T-helper 2 cell treated with Interferon-gamma antibody and Interleukin-4, amounts not matched to agents 5 μg/mL and 100 μg/mL, for 36 hours (primary cell): ENCODE measurements around the gene DACT2.

ENCODE experiments used
- DNase-seq: peaks from one replicate; pipeline ENCODE4 v3.0.0; 2021; ENCODE audit warnings: low spot score
- H3K27ac Mint-ChIP-seq: one replicate; pipeline ENCODE4 v1.8.0; 2021; ENCODE audit warnings: mild to moderate bottlenecking, mixed read lengths
- H3K27me3 Mint-ChIP-seq: one replicate; pipeline ENCODE4 v1.8.0; 2021; ENCODE audit warnings: low read depth, mixed read lengths
- H3K36me3 Mint-ChIP-seq: one replicate; pipeline ENCODE4 v1.8.0; 2021; ENCODE audit warnings: low read depth, mixed read lengths
- H3K4me1 Mint-ChIP-seq: one replicate; pipeline ENCODE4 v1.8.0; 2021; ENCODE audit warnings: low read depth, mixed read lengths
- H3K4me3 Mint-ChIP-seq: one replicate; pipeline ENCODE4 v1.8.0; 2022; ENCODE audit warnings: mild to moderate bottlenecking, moderate library complexity, mixed read lengths
- H3K9me3 Mint-ChIP-seq: one replicate; pipeline ENCODE4 v1.8.0; 2021; ENCODE audit warnings: mixed read lengths

The DACT2 gene, protein sequence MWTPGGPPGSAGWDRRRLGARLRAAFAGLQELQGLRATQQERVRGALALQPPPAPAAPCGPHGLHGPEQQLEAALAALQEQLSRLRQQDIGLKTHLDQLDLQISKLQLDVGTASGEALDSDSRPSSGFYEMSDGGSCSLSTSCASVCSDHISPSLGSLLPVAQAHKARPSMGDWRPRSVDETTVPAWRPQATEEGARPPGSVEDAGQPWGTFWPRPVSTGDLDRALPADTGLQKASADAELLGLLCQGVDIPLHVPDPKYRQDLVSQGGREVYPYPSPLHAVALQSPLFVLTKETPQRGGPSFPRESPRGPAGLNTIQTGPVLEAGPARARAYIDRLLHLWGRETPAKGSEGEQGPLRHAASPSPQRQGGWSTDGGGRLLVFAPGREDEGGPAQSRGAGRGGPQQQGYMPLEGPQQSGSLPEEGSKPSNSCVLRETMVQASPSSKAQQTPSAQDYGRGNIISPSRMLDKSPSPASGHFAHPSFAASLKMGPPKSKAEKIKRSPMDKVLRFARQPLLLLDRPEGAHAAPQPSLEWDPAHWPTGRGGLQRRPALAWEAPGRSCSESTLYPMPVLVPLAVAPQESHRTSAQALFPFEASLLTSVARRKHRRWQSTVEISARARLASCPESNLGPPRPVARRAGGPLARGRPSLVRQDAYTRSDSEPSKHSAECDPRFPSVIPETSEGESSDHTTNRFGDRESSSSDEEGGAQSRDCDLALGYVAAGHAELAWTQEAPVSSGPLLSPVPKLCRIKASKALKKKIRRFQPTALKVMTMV

DNA sequence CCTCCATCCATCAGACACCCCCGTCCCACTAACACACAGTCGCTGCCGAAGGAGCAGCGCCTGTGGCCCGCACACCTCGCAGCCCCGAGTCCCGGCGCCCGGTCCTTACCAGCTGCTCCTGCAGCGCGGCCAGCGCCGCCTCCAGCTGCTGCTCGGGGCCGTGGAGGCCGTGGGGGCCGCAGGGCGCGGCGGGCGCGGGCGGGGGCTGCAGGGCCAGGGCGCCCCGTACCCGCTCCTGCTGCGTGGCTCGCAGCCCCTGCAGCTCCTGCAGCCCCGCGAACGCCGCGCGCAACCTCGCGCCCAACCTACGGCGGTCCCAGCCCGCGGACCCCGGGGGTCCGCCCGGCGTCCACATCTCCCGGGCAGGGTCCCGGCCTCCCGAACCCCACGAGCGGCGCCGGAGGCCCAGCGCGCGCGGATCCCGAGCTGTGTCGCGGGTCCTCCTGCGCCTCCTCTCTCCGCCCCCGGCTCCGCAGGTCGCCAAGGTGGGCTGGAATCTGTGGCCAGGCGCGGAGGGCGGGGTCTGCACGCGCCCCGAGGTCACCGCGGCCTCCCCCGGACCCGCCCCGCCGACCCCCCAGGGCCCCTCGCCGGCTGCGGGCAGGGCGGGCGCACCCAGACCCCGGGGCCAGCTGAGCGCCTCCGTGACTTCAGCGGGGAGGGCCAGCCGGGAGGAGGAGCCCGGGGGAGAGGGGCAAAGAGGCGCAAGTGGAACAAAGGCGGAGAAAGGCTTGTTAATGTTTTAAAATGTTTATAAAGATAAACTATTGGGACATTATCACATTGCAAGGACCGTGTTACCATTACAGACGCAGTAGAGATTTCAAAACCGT is at the start of gene DACT2:
DACT2 (minus strand) TSS at position 499 of the 833 bp plus-strand sequence; CDS start at position 355, 144 bp downstream.
- no peak within 1 kb of the TSS for H3K27ac Mint-ChIP-seq
- H3K4me1 Mint-ChIP-seq, result peaks cover 11% of the 10 kb centered on the region

DNA sequence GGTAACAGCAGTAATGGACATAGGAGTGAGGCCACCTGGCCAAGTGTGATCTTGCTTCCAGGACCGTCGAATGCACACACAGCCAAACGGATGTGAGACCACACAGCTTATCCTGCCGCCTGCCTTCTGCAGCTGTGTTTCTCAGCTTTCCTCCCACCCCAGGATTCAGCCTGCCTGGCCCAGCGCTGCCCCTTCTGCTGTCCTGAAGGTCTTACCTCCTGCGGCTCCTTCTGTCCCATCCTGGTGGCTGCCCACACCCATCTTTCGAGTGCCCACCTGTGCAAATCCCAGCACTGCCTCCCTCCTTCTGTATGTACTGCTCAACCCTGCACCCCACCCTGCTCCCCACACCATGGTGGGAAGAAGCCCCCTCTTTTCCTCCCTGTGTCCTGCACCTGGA is 49.4 kb upstream of the DACT2 start:
- H3K27ac Mint-ChIP-seq, result no peak overlapping the region
- H3K4me1 Mint-ChIP-seq, result no peaks in the 10 kb centered on the region
- H3K27me3 Mint-ChIP-seq, result no peaks in the 10 kb centered on the region
- H3K4me3 Mint-ChIP-seq, result no peak overlapping the region
- H3K9me3 Mint-ChIP-seq, result no peaks in the 10 kb centered on the region
- no peak for DNase-seq
- H3K36me3 Mint-ChIP-seq, result no peaks in the 10 kb centered on the region

More for the DNA sequence above, at the start of gene DACT2:
- DNase-seq, result no peak
- no peak within 1 kb of the TSS for H3K4me3 Mint-ChIP-seq
- peaks cover 7% of the 10 kb centered on the region for H3K9me3 Mint-ChIP-seq
- H3K36me3 Mint-ChIP-seq, result no peaks in the 10 kb centered on the region
- H3K27me3 Mint-ChIP-seq, result peaks cover 41% of the 10 kb centered on the region

DNA sequence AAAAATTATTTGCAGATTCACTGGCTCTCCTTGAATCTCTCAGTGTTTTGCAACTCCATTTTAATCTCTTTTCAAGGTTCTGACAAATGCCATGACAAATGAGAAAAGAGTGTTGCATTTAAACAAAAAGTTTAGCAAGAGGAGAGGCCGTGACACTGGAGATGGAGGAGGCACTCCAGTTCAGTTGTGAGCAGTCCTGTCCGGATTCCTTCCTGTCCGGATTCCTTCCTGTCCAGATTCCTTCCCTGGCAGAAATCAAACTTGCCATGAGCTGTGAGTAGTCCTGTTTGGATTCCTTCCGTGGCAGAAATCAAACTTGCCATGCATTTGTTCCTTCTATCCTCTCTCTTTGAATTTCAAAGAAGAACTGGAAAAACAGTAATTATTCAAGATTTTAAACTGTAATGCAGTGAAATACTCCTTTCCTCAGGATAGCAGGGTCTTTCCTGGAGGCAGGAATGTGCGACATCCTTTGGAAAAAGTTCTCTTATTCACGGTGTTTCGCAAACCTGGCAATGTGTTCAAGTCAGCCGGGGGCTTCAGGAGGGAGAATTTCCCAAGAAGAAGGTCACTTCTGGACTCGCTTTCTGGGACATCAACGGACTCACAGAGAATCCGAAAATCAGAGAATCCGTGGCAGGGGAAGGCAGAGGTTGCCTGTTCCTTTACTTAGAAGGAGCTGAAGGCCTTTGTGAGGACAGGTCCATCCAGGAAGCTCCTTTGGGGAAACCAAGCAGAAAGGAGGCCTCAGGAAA is 48.7 kb upstream of the DACT2 start:
- Mint-ChIP-seq H3K36me3 (no peaks in the 10 kb centered on the region), H3K27ac (no peak overlapping the region), H3K27me3 (no peaks in the 10 kb centered on the region), H3K4me1 (no peaks in the 10 kb centered on the region), H3K9me3 (no peaks in the 10 kb centered on the region), H3K4me3 (no peak overlapping the region)
- DNase-seq, result no peak

DNA sequence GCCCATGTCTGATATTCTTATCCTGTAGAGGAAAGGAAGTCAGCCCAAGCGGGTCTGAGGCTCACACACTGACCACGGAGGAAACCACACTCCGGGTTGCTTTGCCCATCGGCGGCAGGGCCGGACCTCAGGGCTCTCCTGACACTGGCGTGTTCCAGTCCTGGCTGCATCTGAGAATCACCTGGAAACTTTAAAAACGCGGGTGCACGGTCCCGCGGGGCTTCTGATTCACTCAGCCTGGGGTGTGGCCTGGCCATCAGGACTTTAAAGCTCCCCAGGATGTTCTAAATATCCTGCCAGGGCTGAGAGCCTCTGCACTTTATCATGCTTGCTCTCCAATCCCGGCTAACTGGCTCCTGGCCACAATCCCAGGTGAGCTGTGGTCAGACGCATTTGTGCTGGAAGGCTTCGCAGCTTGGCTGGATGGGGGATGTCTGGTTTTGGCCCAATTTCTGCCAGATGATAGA is 47.7 kb upstream of the DACT2 start:
- no peaks in the 10 kb centered on the region for H3K27me3 Mint-ChIP-seq
- H3K4me3 Mint-ChIP-seq, result no peak overlapping the region
- H3K27ac Mint-ChIP-seq, result no peak overlapping the region
- H3K36me3 Mint-ChIP-seq, result no peaks in the 10 kb centered on the region
- DNase-seq, result no peak
- H3K9me3 Mint-ChIP-seq, result no peaks in the 10 kb centered on the region
- no peaks in the 10 kb centered on the region for H3K4me1 Mint-ChIP-seq

DNA sequence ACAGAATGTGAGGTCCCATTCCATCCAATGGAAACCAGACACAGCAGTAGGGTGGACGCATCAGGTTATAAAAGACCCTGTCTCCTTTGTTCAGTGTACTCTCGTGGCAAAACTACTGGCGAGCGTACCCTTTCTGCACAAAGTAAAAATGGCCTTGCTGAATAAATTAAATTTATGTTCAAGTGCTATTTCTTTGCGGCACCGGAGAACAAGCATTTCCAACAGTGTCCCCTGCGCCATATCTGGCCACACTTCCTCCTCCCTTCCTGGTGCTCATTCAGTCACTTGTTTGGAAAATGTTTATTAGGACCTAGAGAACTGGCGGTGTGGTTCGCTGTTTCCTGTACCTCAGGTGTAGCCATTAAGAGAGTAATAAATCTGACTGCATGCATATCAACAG is 46.9 kb upstream of the DACT2 start:
- Mint-ChIP-seq H3K9me3 (no peaks in the 10 kb centered on the region), H3K36me3 (no peaks in the 10 kb centered on the region), H3K4me1 (no peaks in the 10 kb centered on the region), H3K4me3 (no peak overlapping the region), H3K27me3 (no peaks in the 10 kb centered on the region), H3K27ac (no peak overlapping the region)
- no peak for DNase-seq

DNA sequence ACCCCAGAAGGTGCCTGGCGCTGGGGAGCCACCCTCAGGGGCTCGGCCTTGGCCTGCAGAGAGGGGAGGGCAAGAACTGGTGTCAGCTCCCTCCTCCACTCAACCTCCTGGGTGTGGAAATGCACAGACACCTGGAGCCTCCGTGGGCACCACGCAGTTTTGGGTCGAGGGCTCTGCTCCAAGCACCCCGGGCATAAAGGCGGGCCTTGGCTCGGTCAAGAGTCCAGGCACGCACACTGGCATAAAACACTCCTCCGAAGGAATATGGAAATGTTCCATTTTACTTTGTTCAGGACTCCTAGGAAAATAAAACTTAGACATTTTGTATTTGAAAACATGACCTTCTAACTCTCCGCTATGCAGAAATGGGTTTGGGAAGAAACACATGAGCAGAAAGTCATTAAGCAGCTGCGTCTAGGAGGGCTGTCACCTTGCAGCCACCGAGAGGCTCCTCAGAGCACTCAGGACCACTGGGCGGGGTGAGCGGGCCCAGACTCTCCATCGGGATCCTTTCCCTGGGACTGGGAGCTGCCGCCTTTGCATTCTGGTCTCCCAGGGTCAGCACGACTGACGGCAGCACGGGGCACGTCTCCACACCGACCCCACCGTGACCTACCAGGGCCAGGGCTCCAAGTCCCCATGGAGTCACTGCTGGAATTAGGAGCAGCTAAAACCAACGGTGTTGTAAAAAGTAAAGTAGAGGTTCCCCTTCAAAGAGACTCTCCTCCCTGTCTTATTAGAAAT is 46.0 kb upstream of the DACT2 start:
- H3K9me3 Mint-ChIP-seq, result no peaks in the 10 kb centered on the region
- no peaks in the 10 kb centered on the region for H3K27me3 Mint-ChIP-seq
- no peak overlapping the region for H3K27ac Mint-ChIP-seq
- no peaks in the 10 kb centered on the region for H3K4me1 Mint-ChIP-seq
- H3K4me3 Mint-ChIP-seq, result no peak overlapping the region
- no peak for DNase-seq
- no peaks in the 10 kb centered on the region for H3K36me3 Mint-ChIP-seq

DNA sequence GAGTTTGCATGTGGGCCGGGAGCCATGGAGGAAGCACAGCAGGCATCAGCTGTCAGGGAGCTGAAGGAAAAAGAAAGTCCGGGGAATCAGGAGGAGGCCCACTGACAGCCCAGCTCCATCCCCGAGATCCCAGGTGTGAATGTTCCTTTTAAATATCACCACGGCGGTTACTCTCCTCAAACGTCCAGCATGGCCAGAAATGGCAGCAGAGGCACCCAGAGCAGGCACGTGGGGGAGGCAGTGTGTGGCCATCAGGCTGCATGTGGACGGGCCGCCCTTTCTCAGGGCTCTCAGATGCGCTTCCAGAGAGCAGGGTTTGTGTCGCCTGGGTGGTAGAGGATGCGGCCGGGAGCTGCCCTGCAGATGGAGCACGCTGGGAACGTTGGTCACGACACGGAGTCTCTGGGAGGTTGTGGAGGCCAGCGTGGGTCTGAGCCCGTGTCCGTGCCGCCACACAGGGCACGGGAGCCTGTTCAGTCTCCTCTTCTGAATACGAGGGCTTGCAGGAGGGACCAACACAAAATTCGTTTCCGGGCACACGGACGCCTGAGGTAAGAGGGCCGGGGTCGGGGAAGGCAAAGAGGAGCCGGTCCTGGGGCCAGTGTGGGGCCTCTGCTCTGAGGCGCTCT is 45.3 kb upstream of the DACT2 start:
- Mint-ChIP-seq H3K27me3 (no peaks in the 10 kb centered on the region), H3K4me3 (no peak overlapping the region), H3K27ac (no peak overlapping the region), H3K9me3 (no peaks in the 10 kb centered on the region), H3K36me3 (no peaks in the 10 kb centered on the region), H3K4me1 (no peaks in the 10 kb centered on the region)
- no peak for DNase-seq

DNA sequence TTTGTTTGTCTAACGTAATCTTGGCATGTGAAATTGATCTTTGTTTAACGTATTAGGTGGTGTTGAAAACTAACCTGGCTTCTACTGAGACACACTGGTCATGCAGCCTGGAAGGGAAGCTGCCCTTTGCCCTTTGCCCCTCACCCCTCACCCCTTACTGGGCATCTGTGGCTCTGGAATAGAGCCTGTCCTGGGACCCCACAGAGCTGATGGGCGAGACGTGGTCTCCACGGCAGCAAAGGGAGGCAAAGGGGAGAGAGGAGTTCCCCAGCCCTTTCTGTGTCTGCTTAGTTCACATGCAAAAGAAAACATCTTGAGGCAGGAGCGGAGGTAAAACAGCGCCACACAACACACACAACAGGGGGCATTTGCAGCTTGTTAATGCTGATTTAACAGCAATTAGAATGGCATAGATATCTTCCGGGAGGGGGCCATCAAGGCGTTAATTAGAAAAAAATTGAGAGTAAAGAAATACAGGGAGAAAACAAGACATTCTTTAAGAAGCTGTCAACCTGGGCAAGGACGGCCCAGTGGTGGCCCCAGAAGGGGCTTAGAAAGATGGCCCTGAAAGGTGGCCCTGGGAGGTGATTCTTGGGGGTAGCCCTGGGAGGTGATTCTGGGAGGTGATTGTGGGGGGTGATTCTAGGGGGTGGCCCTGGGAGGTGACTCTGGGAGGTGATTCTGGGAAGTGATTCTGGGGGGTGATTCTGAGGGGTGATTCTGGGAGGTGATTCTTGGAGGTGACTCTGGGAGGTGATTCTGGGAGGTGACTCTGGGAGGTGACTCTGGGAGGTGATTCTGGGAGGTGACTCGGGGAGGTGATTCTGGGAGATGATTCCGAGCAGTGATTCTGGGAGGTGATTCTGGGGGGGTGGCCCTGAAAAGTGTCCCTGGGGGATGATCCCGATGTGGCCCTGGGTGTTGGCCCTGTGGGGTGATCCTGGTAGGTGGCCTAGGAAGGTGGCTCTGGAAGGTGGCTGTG is 44.5 kb upstream of the DACT2 start:
- Mint-ChIP-seq H3K27me3 (no peaks in the 10 kb centered on the region), H3K4me1 (no peaks in the 10 kb centered on the region), H3K27ac (no peak overlapping the region), H3K36me3 (no peaks in the 10 kb centered on the region), H3K9me3 (no peaks in the 10 kb centered on the region), H3K4me3 (no peak overlapping the region)
- no peak for DNase-seq

DNA sequence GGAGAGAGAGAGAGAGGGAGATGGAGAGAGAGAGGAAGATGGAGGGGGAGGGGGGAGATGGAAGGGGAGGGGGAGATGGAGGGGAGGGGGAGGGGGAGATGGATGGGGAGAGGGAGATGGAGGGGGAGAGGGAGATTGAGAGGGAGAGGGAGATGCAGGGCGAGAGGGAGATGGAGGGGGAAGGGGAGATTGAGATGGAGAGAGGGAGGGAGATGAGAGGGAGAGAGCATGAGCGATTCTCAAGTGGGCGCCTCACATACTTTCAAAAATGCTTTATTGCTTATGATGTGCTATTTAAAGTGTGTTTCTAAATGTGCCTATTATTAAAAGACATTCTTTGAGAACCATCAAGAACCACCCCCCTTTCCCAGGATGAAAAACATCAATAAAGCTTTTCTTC is 43.7 kb upstream of the DACT2 start:
- no peaks in the 10 kb centered on the region for H3K27me3 Mint-ChIP-seq
- no peaks in the 10 kb centered on the region for H3K36me3 Mint-ChIP-seq
- H3K4me3 Mint-ChIP-seq, result no peak overlapping the region
- no peaks in the 10 kb centered on the region for H3K9me3 Mint-ChIP-seq
- no peak for DNase-seq
- H3K27ac Mint-ChIP-seq, result no peak overlapping the region
- H3K4me1 Mint-ChIP-seq, result no peaks in the 10 kb centered on the region

DNA sequence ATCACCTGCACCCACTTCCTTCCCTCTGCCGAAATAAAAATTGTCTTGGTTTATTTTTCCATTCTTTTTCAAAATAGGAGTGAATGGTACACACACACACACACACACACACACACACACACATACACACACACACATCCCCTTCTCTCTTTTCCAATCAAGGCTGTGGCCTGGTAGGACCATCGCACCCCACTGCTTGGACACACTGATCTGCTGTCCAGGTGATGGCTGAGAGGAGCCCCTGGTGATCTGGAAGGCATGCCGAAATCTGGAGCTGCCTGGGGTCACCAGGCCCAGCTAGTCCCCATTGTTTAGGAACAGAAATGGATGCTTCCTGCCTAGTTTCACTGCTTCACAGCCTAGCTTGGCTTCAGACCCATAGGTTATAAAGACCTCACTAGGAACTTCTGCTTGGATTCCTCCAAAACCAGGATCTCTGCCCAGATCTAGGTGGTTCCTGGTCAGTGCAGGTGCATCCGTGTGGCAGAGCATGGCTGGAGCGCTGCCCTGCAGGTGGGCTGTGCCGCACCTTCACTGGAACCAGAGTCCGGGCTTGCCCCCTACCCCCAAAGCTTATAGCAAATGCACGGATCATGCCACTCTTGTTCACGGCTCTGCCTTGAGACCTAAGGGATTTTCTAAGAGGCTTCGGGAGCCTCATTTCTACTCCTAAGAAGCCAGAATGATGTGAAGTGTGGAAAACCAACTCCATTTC is 42.9 kb upstream of the DACT2 start:
- no peak for DNase-seq
- no peak overlapping the region for H3K27ac Mint-ChIP-seq
- no peaks in the 10 kb centered on the region for H3K4me1 Mint-ChIP-seq
- no peaks in the 10 kb centered on the region for H3K27me3 Mint-ChIP-seq
- H3K4me3 Mint-ChIP-seq, result no peak overlapping the region
- H3K9me3 Mint-ChIP-seq, result no peaks in the 10 kb centered on the region
- H3K36me3 Mint-ChIP-seq, result no peaks in the 10 kb centered on the region

DNA sequence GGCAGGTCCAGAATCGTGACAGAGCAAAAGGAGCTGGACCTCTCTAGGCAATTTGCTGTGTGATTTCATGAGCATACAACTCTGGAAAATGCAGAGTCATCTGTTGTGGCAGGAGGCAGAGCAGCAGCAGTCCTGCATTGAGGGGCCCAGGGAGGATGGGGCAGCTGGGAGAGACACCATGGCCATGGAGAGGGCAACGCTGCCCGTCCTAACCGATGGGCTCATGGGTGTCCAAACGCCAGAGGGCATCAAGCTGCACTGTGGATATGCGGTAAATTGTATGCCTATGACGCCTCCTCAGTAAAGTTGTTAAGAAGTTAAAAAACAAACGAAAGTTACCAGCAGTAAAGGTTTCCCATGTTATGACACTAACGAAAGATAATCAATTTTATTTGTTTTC is 42.2 kb upstream of the DACT2 start:
- no peaks in the 10 kb centered on the region for H3K4me1 Mint-ChIP-seq
- H3K36me3 Mint-ChIP-seq, result no peaks in the 10 kb centered on the region
- DNase-seq, result no peak
- H3K27ac Mint-ChIP-seq, result no peak overlapping the region
- no peak overlapping the region for H3K4me3 Mint-ChIP-seq
- H3K9me3 Mint-ChIP-seq, result no peaks in the 10 kb centered on the region
- H3K27me3 Mint-ChIP-seq, result no peaks in the 10 kb centered on the region
